Neural cell (in vitro differentiated cells): ENCODE data around the gene FRMPD4.

ENCODE experiments used
- POLR2AphosphoS5 ChIP-seq: IDR thresholded peaks from 2 replicates; pipeline ENCODE4 v1.6.1; 2012
- SMC3 ChIP-seq: fragments of 450-650 bp; conservative IDR thresholded peaks from 2 replicates; pipeline ENCODE4 v1.6.1; 2014; ENCODE audit warnings: antibody characterized with exemption, mild to moderate bottlenecking, moderate library complexity; ENCODE audit not compliant: poor library complexity
- TF ChIP-seq, protein P1 (sequence below): IDR thresholded peaks from 2 replicates; pipeline ENCODE4 v1.6.1; 2012; ENCODE audit warnings: borderline replicate concordance
- TF ChIP-seq, protein P2 (sequence below): fragments of 450-650 bp; IDR thresholded peaks from 2 replicates; pipeline ENCODE4 v1.5.1; 2014; ENCODE audit warnings: antibody characterized with exemption, mild to moderate bottlenecking, moderate library complexity; ENCODE audit not compliant: poor library complexity, severe bottlenecking

DNA sequence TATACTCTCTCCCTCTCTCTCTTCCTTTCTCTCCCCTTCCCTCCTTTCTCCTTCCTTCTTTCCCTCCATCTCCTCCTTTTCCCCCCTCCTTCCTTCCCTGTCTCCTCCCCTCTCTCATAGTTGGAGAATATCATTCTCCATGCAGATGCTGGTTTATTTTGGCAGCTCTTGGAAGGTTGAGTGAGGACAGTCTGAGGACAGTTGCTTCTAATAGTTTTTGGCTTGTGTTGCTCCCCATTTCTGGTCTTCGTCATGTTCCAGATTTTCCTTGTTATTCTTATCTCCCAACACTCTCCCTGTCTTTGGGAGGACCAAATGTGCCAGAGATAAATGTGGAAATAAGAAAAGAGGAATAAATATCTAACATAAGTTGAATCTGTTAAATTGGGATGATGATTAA, 263.0 kb downstream of the FRMPD4 start:
- TF ChIP-seq POLR2AphosphoS5 (no peak), SMC3 (no peak)
- TF ChIP-seq, protein P1, sequence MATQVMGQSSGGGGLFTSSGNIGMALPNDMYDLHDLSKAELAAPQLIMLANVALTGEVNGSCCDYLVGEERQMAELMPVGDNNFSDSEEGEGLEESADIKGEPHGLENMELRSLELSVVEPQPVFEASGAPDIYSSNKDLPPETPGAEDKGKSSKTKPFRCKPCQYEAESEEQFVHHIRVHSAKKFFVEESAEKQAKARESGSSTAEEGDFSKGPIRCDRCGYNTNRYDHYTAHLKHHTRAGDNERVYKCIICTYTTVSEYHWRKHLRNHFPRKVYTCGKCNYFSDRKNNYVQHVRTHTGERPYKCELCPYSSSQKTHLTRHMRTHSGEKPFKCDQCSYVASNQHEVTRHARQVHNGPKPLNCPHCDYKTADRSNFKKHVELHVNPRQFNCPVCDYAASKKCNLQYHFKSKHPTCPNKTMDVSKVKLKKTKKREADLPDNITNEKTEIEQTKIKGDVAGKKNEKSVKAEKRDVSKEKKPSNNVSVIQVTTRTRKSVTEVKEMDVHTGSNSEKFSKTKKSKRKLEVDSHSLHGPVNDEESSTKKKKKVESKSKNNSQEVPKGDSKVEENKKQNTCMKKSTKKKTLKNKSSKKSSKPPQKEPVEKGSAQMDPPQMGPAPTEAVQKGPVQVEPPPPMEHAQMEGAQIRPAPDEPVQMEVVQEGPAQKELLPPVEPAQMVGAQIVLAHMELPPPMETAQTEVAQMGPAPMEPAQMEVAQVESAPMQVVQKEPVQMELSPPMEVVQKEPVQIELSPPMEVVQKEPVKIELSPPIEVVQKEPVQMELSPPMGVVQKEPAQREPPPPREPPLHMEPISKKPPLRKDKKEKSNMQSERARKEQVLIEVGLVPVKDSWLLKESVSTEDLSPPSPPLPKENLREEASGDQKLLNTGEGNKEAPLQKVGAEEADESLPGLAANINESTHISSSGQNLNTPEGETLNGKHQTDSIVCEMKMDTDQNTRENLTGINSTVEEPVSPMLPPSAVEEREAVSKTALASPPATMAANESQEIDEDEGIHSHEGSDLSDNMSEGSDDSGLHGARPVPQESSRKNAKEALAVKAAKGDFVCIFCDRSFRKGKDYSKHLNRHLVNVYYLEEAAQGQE = no peak
- TF ChIP-seq, protein P2, sequence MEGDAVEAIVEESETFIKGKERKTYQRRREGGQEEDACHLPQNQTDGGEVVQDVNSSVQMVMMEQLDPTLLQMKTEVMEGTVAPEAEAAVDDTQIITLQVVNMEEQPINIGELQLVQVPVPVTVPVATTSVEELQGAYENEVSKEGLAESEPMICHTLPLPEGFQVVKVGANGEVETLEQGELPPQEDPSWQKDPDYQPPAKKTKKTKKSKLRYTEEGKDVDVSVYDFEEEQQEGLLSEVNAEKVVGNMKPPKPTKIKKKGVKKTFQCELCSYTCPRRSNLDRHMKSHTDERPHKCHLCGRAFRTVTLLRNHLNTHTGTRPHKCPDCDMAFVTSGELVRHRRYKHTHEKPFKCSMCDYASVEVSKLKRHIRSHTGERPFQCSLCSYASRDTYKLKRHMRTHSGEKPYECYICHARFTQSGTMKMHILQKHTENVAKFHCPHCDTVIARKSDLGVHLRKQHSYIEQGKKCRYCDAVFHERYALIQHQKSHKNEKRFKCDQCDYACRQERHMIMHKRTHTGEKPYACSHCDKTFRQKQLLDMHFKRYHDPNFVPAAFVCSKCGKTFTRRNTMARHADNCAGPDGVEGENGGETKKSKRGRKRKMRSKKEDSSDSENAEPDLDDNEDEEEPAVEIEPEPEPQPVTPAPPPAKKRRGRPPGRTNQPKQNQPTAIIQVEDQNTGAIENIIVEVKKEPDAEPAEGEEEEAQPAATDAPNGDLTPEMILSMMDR = no peak
